ENCODE measurements around the gene VNN1. TPM values are rescaled to one million over a fixed set of nuclear protein-coding genes. Genes with fewer than 3 reads are reported as not detected.

VNN1 gene
- total RNA-seq, result not detected in 2 replicates

GRCh38 chr6:132713352-132714134, at the start of gene VNN1:
Gene VNN1 (minus strand): TSS chr6:132714055. CDS start chr6:132714035, 20 bp downstream.

GRCh38 chr6:132659082-132659481, 54.8 kb downstream of the VNN1 start, which contains the start of gene TAAR1:
Gene TAAR1 (minus strand): TSS chr6:132659182. CDS start chr6:132646003, 13,179 bp downstream.

Other genes with a start within 250 kb of the VNN1 start
- gene STX7, start 200.9 kb downstream of the VNN1 start, total RNA-seq, result 57.8 and 59.8 TPM in 2 replicates
- not detected in 2 replicates for gene TAAR9, start 175.8 kb downstream of the VNN1 start, total RNA-seq
- not detected in 2 replicates for gene TAAR8, start 161.4 kb downstream of the VNN1 start, total RNA-seq
- gene TAAR6, start 143.7 kb downstream of the VNN1 start, total RNA-seq, result not detected in 2 replicates
- gene TAAR5, start 124.3 kb downstream of the VNN1 start, total RNA-seq, result not detected in 2 replicates
- gene TAAR2, start 89.8 kb downstream of the VNN1 start, total RNA-seq, result not detected in 2 replicates
- not detected in 2 replicates for gene TAAR1, start 54.9 kb downstream of the VNN1 start, total RNA-seq
- not detected in 2 replicates for gene VNN2, start 43.8 kb upstream of the VNN1 start, total RNA-seq
- 9.0 and 19.9 TPM in 2 replicates for gene SLC18B1, start 84.6 kb upstream of the VNN1 start, total RNA-seq
- gene RPS12, start 100.5 kb upstream of the VNN1 start, total RNA-seq, result 2,004 and 2,604 TPM in 2 replicates